ENCODE measurements around the gene INPP5F.
"Not testable (repeated sequence)": the region's sequence is repeated elsewhere in the genome, so short reads cannot be mapped to it uniquely, and the experiment has no call there.

INPP5F gene

DNA sequence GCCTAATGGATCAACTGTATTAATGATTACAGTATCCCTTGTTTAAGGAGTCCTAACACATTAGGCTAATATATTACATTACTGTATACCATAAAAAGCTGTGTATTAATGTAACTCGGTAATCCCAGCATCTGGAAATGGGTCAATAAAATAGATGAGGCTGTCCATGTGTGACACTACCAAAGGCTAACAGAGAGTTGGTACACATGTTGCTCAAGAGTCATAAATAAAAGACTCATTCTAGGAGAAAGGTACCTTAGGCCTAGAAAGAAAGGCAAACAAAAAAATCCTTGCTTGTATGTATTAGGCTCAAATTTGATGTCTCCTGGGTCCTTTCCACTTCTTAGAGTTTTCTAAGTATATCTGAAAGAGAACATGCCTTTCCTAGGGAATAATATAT is 132.2 kb downstream of the INPP5F start:
- Mint-ChIP-seq H3K27ac (no peak overlapping the region), H3K4me1 (ENCODE audit: low read depth) (peaks cover 15% of the 10 kb centered on the region), H3K27me3 (ENCODE audit: low read depth) (no peaks in the 10 kb centered on the region)

DNA sequence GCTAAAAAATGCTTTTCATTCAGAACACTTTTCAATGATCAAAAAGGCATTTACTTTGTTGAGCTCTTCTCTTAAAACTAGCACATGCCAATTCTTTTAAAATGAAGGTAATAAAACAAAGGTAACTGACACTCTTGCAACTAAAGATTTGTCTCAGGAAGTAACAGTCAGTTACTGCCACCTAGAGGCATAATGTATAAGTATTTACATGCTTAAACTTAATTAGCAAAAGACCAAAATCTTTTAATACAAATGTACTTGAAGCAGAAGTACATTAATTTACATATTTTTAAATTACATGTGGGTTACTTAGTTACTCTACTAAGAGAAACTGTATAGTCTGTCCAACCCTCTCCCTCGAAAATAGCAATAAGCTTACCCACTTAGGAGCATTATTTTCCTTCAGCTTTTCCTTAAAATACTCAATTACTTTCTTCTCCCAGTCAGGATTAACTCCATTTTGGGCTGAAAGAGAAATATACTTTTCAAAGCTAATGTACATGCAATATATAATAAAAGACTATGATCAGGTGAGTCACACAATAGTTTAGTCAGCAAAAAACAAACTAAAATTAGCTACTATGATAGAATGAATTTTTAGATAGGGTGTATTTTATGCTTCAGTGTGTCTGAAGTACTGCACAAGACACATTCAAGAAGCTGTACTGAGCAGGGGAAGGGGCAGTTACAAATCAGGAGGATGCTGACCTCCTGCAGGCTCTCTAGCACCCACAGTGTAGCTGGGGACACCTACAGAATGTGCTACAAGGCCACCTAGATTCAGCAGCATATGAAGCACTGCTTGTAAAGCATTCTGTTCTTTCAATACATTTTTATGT is 133.8 kb downstream of the INPP5F start:
- H3K4me3 Mint-ChIP-seq: no peak overlapping the region
- peaks cover 20% of the 10 kb centered on the region for H3K36me3 Mint-ChIP-seq (ENCODE audit: low read depth)
- H3K27me3 Mint-ChIP-seq (ENCODE audit: low read depth): no peaks in the 10 kb centered on the region
- peaks cover 23% of the 10 kb centered on the region for H3K4me1 Mint-ChIP-seq (ENCODE audit: low read depth)
- H3K9me3 Mint-ChIP-seq: peaks cover 8% of the 10 kb centered on the region
- no peak overlapping the region for H3K27ac Mint-ChIP-seq

More for the DNA sequence above, 132.2 kb downstream of the INPP5F start:
- H3K4me3 Mint-ChIP-seq: no peak overlapping the region
- no peaks in the 10 kb centered on the region for H3K9me3 Mint-ChIP-seq
- H3K36me3 Mint-ChIP-seq (ENCODE audit: low read depth): peaks cover 15% of the 10 kb centered on the region

DNA sequence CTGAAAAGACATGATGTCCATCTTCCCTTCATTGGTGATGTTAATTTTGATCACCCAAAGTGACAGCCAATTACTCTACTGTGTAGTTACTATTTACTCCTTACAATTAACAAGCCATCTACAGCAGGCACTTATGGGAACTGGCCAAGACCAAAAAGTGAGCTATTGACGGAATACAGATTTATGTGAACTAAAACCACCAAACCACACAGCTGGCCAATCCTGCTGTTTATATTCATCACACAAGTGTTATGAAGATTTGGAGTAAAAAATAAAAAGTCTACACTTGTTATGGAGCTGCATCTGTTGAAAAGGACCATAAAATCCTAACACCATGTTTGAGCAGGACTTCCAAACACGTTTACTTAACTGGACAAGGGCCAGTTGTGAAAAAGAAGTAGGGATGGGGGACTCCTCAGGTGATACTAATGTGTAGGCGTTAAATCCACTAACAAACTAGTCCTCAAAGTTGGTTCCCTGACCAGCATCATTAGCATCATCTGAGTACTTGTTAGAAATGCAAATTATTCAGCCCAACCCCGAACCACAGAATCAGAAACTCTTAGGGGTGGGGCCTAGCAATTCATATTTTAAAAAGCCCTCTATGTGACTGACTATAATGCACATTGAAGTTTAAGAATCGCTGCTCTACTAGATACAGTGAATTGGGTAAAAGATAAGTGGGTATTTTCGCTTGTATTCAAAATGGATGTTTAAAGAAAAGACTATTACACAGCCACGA is 135.2 kb downstream of the INPP5F start:
- Mint-ChIP-seq H3K9me3 (peaks cover 9% of the 10 kb centered on the region), H3K4me1 (ENCODE audit: low read depth) (peaks cover 29% of the 10 kb centered on the region), H3K36me3 (ENCODE audit: low read depth) (peaks cover 24% of the 10 kb centered on the region), H3K4me3 (no peak overlapping the region), H3K27me3 (ENCODE audit: low read depth) (no peaks in the 10 kb centered on the region), H3K27ac (no peak overlapping the region)

DNA sequence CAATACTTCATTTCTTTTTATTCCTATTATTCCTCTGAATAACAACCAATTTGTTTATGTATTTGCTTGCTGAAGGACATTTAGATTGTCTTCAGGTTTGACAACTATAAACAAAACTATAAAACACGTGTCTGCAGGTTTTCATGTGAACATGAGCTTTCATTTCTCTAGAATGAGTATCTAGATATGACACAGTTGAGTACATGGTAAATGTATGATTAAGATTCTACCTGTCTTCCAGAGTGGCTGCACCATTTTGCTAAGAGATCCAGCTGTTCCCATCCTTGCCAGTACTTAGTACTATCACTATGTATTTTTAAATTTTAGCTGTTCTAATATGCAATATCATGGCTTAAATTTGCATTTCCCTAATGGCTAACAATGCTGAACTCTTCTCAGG is 136.7 kb downstream of the INPP5F start:
- peaks cover 9% of the 10 kb centered on the region for H3K9me3 Mint-ChIP-seq
- no peak overlapping the region for H3K27ac Mint-ChIP-seq
- H3K36me3 Mint-ChIP-seq (ENCODE audit: low read depth): peaks cover 22% of the 10 kb centered on the region
- no peaks in the 10 kb centered on the region for H3K27me3 Mint-ChIP-seq (ENCODE audit: low read depth)
- peaks cover 31% of the 10 kb centered on the region for H3K4me1 Mint-ChIP-seq (ENCODE audit: low read depth)
- no peak overlapping the region for H3K4me3 Mint-ChIP-seq

DNA sequence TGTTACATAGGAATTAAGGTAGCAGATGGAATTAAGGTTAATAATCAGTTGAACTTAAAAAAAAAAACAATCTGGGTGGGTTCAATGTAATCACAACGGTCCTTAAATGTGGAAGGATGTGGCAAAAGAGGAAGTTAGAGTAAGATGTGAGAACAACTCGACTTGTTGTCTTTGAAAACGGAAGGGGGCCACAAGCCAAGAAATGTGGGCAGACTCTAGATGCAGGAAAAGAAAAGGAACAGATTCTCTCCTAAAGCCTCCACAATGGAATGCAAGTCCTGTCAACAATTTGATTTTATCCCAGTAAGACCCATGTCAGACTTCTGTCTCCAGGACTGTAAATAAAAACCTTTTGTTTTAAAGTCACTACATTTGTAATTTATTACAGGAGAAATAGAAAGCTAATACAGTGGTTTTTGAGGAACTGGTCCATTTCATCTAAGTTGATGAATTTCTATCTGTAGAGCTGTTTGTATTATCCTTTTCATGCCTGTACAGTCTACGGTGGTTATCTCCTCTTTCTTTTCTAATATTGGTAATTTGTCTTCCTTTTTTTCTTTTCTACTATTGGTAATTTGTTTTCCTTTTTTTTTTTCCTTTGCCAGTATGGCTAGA is 138.2 kb downstream of the INPP5F start:
- H3K4me3 Mint-ChIP-seq: no peak overlapping the region
- peaks cover 20% of the 10 kb centered on the region for H3K36me3 Mint-ChIP-seq (ENCODE audit: low read depth)
- no peak overlapping the region for H3K27ac Mint-ChIP-seq
- peaks cover 9% of the 10 kb centered on the region for H3K9me3 Mint-ChIP-seq
- no peaks in the 10 kb centered on the region for H3K27me3 Mint-ChIP-seq (ENCODE audit: low read depth)
- H3K4me1 Mint-ChIP-seq (ENCODE audit: low read depth): peaks cover 37% of the 10 kb centered on the region

DNA sequence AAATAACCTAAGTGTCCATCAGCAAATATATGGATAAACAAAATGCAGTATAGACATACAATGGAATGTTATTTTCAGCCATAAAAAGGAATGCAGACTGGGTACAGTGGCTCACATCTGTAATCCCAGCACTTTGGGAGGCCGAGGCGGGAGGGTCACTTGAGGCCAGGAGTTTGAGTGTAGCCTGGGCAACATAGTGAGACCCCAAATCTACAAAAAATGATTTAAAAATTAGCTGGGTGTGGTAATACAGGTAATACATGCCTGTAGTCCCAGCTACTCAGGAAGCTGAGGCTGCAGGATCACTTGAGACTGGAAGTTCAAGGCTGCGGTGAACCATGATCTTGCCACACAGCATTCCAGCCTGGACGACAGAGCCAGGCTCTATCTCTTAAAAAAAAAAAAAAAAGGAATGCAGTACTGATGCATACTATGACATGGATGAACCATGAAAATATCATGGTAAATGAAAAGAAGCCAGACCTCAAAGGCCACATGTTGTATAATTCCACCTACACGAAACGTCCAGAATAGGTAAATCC is 139.9 kb downstream of the INPP5F start:
- Mint-ChIP-seq H3K9me3 (peaks cover 9% of the 10 kb centered on the region), H3K4me1 (ENCODE audit: low read depth) (peaks cover 39% of the 10 kb centered on the region), H3K36me3 (ENCODE audit: low read depth) (peaks cover 19% of the 10 kb centered on the region), H3K27ac (no peak overlapping the region), H3K27me3 (ENCODE audit: low read depth) (no peaks in the 10 kb centered on the region), H3K4me3 (no peak overlapping the region)

DNA sequence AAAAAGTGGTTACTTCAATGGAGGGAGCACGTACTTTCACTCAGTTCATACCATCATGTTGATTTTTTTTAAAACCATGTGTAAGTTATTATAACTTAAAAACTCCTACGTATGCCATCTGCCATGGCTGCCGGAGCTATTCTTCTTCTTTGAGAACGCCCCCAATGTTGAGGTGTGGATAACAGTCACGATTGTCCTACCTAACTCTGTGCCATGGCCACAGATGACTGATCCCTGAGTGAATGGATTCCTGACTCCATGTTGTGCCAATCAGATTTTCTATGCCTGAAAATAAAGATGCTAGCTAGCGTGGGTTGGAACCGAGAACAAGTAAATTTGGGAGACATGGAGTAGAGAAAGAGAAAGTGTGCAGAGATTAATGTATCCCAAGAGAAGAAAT is 141.5 kb downstream of the INPP5F start:
- Mint-ChIP-seq H3K4me3 (no peak overlapping the region), H3K36me3 (ENCODE audit: low read depth) (peaks cover 19% of the 10 kb centered on the region), H3K9me3 (peaks cover 9% of the 10 kb centered on the region)

DNA sequence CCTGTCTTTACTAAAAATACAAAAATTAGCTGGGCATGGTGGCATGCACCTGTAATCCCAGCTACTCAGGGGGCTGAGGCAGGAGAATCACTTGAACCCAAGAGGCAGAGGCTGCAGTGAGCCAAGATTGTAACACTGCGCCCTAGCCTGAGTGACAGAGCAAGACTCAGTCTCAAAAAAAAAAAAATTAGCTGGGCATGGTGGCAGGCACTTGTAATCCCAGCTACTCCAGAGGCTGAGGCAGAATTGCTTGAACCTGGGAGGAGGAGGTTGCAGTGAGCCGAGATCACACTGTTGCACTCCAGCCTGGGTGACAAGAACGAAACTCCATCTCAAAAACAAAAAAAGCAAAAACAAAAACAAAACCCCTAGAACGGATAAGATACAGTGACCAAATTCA is 143.5 kb downstream of the INPP5F start:
- peaks cover 42% of the 10 kb centered on the region for H3K4me1 Mint-ChIP-seq (ENCODE audit: low read depth)
- not testable (repeated sequence) for H3K27ac Mint-ChIP-seq; H3K27me3 Mint-ChIP-seq (ENCODE audit: low read depth); H3K9me3 Mint-ChIP-seq
- peak overlapping the region; percentile 15 for H3K4me3 Mint-ChIP-seq
- peaks cover 14% of the 10 kb centered on the region for H3K36me3 Mint-ChIP-seq (ENCODE audit: low read depth)

More for the DNA sequence above, 141.5 kb downstream of the INPP5F start:
- H3K27me3 Mint-ChIP-seq (ENCODE audit: low read depth): no peaks in the 10 kb centered on the region
- H3K27ac Mint-ChIP-seq: no peak overlapping the region
- peaks cover 45% of the 10 kb centered on the region for H3K4me1 Mint-ChIP-seq (ENCODE audit: low read depth)

DNA sequence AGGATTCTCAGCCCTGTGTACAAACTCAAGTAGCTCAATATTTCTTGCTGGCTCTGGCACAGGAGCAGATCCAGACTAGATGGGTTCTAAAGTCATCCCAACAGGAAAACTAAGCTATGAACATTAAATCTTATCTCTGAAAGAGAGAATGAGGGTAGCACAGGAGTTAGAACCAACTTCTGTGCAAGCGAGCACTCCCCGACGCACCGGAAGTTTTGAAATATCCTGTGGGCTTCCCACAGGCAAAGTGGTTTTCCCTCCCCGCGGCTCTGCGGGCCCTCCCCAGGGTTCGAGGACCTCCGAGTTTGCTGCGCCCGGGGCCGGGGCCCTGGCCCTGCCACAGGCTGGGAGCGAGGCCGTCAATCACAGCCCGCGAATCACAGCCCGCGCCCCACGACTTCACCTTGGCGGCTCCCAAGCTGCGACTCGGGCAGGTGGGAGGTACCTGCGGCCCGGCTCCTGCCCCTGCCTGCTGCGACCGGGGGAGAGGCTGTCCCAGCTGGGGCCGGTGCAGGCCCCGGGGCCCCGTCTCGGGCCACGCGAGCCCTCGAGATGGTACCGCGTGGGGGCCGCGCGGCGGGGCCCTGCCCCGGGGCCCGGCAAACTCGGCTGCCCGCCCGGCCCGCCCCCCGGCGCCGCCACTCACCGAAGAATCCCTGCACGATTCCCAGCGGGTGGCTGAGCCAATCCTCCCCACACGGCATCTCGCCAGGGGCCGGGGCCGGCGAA is 146.2 kb downstream of the INPP5F start:
- Mint-ChIP-seq H3K36me3 (ENCODE audit: low read depth) (peaks cover 2% of the 10 kb centered on the region), H3K27me3 (ENCODE audit: low read depth) (peaks cover 4% of the 10 kb centered on the region), H3K4me3 (peak overlapping the region; percentile 69), H3K9me3 (no peaks in the 10 kb centered on the region), H3K4me1 (ENCODE audit: low read depth) (peaks cover 32% of the 10 kb centered on the region), H3K27ac (peak overlapping the region; percentile 43)

DNA sequence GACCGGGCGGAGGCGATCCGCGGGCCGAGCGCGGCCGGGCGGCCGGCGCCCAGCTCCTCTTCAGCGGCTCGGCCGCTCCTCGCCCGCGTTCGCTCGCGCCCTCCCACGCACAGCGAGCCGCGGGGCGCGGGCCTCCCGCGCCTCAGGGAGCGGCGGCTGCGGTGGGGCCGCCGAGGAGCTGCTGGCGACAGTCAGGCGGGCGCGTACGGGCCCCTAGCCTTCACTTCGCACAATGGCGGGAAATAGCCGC is 146.7 kb downstream of the INPP5F start, which contains the start of gene MCMBP:
Gene MCMBP (minus strand): TSS at position 234 of the 250 bp plus-strand sequence. CDS start 259 bp downstream, outside the sequence.
- H3K36me3 Mint-ChIP-seq (ENCODE audit: low read depth): peaks cover 2% of the 10 kb centered on the region
- H3K4me3 Mint-ChIP-seq: peak within 1 kb of the TSS; percentile 71
- H3K27me3 Mint-ChIP-seq (ENCODE audit: low read depth): peaks cover 4% of the 10 kb centered on the region
- peaks cover 29% of the 10 kb centered on the region for H3K4me1 Mint-ChIP-seq (ENCODE audit: low read depth)
- H3K27ac Mint-ChIP-seq: peak within 1 kb of the TSS; percentile 61
- H3K9me3 Mint-ChIP-seq: no peaks in the 10 kb centered on the region

DNA sequence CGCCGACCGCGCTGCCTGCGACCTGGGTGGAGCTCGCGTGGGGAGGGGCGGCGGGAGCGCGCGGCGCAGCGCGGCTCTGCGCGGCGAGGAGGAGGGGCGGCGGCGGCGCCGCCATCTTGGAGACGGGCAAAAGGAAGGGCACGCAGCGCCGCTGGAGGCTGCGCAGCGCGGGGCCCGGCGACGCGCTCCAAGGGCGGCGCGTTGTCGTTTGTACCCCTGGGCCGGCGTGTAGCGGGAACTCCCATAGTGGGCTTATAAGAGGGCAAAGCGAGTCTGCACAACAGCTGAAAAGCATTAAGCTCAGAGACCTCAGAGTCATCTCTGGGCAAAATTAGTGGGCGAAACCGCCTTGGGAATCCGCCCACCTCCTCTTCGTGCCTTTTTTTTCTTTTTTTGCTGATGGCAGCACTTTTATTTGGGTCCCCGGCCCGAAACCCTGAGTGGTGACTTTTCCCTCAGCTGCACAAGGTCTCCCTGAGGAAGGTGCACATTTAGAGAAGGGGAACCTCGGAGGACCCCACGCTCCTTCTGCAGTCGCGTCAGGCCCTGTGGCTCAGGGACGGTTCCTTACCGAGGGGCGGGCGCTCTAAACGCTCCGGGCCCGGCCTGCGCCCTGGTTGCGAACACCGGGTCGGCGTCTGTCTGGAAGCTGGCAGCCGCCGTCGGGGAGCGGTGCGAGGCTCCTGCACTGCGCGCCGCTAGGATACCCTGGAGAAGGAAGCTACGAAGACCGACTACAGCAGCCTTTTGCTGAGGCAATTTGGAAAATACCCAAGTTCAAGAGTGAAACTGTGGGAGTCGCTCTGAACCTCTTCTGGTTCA is 147.2 kb downstream of the INPP5F start:
- H3K27ac Mint-ChIP-seq: peak overlapping the region; percentile 61
- H3K4me3 Mint-ChIP-seq: peak overlapping the region; percentile 71
- peaks cover 29% of the 10 kb centered on the region for H3K4me1 Mint-ChIP-seq (ENCODE audit: low read depth)
- peaks cover 4% of the 10 kb centered on the region for H3K27me3 Mint-ChIP-seq (ENCODE audit: low read depth)
- H3K9me3 Mint-ChIP-seq: no peaks in the 10 kb centered on the region
- peaks cover 2% of the 10 kb centered on the region for H3K36me3 Mint-ChIP-seq (ENCODE audit: low read depth)

DNA sequence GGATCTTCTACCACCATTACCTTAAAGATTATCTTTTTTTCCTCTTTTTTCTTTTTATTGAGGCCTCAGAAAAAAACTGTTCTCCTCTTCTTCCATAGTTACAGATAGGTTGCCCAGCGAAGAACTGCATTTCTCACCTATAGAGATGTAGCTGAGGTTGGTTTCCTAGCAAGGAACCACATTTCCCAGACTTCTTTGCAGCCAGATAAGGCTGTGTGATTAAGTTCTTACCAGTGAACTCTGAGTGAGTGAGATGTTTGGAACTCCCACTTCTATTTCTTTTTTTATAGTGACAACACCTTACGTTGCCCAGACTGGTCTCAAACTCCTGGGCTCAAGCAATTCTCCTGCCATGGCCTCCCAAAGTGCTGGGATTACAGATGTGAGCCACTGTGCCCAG is 152.7 kb downstream of the INPP5F start:
- peaks cover 5% of the 10 kb centered on the region for H3K4me1 Mint-ChIP-seq (ENCODE audit: low read depth)
- H3K27me3 Mint-ChIP-seq (ENCODE audit: low read depth): peaks cover 4% of the 10 kb centered on the region
- no peak overlapping the region for H3K4me3 Mint-ChIP-seq
- no peaks in the 10 kb centered on the region for H3K9me3 Mint-ChIP-seq
- H3K27ac Mint-ChIP-seq: no peak overlapping the region
- H3K36me3 Mint-ChIP-seq (ENCODE audit: low read depth): no peaks in the 10 kb centered on the region
